OCI-LY1 (cell line): ENCODE measurements around the gene RPL28.

Experiments used
- CTCF ChIP-seq: fragments of 200-600 bp; sonication (generic), shearing (Covaris generic); IDR thresholded peaks from 2 replicates; pipeline ENCODE4 v1.5.1; 2017; ENCODE audit warnings: mild to moderate bottlenecking, antibody characterized with exemption, low read length, moderate library complexity, mixed read lengths
- EZH2 ChIP-seq: fragments of 200-600 bp; sonication (generic), shearing (Covaris generic); IDR thresholded peaks from 2 replicates; pipeline ENCODE4 v1.8.0; 2017; ENCODE audit warnings: borderline replicate concordance, mixed run types, mild to moderate bottlenecking, antibody characterized with exemption, low read length, moderate library complexity, mixed read lengths

DNA sequence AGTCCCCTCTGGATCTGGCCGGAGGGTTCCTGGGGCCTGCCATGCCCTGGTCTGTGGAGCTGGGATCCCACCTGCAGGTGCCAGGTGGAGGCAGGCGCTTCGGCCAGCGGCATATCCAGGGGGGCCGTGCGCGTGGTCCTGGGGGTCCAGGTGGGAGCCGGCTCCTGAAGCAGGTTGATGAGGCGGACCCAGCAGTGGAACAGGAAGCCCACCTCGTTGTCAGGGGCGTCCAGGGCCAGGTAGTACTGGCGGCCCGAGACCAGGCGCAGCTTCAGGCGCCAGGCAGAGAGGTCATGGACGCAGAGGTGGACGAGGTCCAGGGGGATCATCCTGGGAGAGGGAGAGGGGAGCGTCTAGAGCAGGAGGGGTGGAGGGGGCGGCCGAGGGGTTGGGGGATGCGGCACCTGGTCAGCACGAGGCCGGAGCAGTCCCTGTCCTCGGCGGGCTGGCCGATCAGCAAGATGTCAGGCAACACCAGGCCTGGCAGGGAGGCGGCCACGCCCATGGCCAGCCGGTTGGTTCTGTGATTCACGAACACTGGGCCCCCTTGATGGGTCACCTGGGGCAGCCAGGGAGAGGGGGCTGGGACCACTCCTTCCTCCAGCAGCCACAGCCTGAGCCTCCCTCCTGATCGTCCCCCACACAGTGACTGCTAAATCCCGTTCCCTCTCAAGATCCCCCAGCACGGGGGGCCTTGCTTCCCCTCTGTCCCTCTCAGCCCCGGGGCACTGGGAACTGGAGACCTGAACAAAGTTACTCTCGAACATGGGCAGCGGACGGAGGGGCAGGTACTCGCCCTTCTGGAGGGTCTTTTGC lies 23.4 kb upstream of the RPL28 start:
- TF ChIP-seq CTCF (no peak), EZH2 (no peak)
